ENCODE measurements around the gene ZNF254. TPM values are rescaled to one million over a fixed set of nuclear protein-coding genes. Genes with fewer than 3 reads are reported as not detected.

Gene ZNF254
- total RNA-seq: 10.2 TPM
- long read RNA-seq, partial matches to known transcripts: 1 of 8 reads
- long read RNA-seq, other reads (novel, unspliced or antisense): 6 of 8 reads

GRCh38 chr19:24086974-24087595 lies at the start of gene ZNF254:
TSS of gene ZNF254 (plus strand) at chr19:24087187. CDS start at chr19:24087308, 121 bp downstream.
- DNase-seq (ENCODE audit: low spot score): peak; percentile 91

- DNase-seq (ENCODE audit: low spot score): no peak
These were observed 46.4 kb upstream of the ZNF254 start for GRCh38 chr19:24040621-24041020.

GRCh38 chr19:24041326-24041725 lies 45.7 kb upstream of the ZNF254 start:
- peak; percentile 37 for DNase-seq (ENCODE audit: low spot score)

- no peak for DNase-seq (ENCODE audit: low spot score)
These were observed 40.4 kb upstream of the ZNF254 start for GRCh38 chr19:24046550-24046949.

DNA sequence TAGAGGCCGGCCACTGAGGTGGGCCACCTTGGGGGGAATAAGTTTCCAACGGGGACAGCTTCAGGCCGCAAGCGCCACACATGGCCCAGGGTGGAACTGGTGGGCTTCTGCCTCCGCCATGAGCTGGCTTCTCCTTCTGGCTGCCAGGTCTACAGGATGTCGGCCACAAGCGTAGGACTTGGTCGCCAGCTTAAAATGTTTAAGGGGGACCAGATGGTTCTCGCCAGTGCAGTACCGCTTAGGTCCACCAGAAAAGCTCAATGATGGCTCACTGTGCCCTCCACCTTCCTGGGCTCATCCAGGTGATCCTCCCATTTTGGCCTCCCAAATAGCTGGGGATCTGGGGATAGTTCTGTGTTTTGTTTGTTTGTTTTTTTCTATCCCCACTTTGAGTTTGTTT lies 38.7 kb upstream of the ZNF254 start:
- DNase-seq (ENCODE audit: low spot score): peak; percentile 62

- no peak for DNase-seq (ENCODE audit: low spot score)
These were observed 37.5 kb upstream of the ZNF254 start for GRCh38 chr19:24049537-24049936.

- DNase-seq (ENCODE audit: low spot score): no peak
These were observed 35.5 kb upstream of the ZNF254 start for GRCh38 chr19:24051516-24051915.

GRCh38 chr19:24052811-24053210 lies 34.2 kb upstream of the ZNF254 start:
- DNase-seq (ENCODE audit: low spot score): no peak

DNA sequence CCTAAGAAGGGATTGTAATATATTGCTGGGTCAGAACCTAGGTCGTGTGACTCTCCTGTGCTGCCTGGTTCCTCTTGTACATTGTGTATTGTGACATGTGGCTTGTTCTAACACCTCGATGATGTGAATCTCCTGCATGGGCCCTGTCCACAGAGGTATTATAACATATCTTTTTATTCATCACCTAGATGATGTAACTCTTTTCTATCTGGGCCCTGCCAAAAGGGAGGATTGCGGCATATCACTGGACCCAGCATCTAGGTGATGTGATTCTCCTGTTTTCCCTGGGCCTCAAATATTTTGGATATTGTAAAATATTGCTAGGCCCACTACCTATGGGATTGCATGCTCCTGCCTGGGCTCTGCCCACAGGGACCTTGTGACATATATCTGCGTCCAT lies 33.4 kb upstream of the ZNF254 start:
- no peak for DNase-seq (ENCODE audit: low spot score)

GRCh38 chr19:24054044-24054935 lies 32.7 kb upstream of the ZNF254 start:
- no peak for DNase-seq (ENCODE audit: low spot score)

- DNase-seq (ENCODE audit: low spot score): no peak
These were observed 31.4 kb upstream of the ZNF254 start for GRCh38 chr19:24055548-24055947.

GRCh38 chr19:24057144-24057543 lies 29.8 kb upstream of the ZNF254 start:
- DNase-seq (ENCODE audit: low spot score): no peak

DNA sequence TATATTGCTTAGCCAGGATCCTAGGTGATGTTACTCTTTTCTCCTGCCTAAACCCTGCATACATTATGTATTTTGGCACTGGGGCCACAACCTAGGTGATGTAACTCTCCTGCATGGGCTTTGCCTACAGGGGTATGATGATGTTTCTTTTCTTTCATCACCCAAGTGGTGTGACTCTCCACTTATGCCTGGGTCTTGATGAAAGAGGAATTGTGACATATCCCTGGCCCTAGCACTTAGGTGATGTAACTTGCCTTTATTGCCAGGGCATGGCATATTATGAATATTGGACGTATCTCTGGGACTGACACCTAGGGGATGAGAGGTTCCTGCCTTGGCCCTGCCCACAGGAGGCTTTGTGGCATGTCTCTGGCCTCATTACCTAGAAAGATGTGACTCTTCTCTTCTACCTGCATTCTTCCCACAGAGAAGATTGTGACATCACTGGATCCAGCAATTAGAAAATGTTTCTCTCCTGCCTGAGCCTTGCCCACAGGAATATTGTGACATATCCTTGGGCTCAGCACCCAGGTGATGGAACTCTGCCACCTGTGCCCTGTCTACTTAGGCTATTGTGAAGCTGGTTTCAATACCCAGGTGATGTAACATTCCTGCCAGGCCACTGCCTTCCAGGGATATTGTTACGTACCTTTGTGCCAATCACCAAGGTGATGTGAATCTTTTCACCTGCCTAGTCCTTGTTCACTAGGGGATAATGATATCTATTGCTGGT lies 27.3 kb upstream of the ZNF254 start:
- DNase-seq (ENCODE audit: low spot score): no peak

DNA sequence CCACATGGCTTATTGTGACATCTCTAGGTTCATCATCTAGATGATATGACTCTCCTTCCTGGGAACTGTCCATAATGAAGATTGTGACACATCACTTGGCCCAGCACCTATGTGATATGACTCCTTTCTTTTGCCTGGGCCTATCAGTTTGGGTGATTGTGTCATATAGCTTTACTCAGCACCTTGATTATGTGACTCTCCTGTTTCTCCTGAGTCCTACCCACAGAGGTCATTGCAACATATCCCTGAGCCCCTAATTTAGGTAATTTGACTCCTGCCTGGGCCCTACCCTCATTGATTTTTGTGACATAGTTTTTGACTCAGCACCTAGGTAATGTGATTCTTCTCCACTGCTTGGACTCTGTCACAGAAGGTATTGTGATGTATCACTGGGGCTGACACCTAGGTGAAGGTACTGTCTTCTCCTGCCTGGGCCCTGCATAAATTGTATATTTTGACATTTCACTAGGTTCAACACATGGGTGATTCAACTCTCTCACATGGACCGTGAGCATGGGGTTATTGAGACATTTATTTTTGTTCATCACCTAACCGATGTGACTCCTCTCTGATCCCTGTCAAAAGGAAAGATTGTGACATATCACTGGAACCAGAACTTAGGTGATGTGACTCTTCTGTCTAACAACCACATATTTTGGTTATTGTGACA lies 26.2 kb upstream of the ZNF254 start:
- no peak for DNase-seq (ENCODE audit: low spot score)

DNA sequence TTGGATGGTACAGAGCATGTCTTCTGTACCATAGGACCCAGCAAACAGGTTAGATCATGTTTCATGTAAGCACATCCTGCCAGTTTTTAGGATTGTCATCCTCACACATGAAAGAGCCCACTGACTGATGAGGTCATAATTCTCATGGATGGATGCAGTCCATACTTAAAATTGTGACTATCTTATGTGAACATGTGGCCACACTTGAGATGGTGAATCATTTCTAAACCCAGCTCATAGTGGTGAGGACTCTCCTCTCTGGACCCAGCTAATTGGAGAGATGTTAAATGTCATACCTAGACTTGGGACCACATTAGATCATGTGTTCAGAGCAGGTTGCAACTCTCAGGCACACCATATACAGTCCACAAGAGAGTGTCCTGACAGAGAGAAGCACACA lies 24.8 kb upstream of the ZNF254 start:
- no peak for DNase-seq (ENCODE audit: low spot score)

GRCh38 chr19:24063295-24063694 lies 23.7 kb upstream of the ZNF254 start:
- no peak for DNase-seq (ENCODE audit: low spot score)

DNA sequence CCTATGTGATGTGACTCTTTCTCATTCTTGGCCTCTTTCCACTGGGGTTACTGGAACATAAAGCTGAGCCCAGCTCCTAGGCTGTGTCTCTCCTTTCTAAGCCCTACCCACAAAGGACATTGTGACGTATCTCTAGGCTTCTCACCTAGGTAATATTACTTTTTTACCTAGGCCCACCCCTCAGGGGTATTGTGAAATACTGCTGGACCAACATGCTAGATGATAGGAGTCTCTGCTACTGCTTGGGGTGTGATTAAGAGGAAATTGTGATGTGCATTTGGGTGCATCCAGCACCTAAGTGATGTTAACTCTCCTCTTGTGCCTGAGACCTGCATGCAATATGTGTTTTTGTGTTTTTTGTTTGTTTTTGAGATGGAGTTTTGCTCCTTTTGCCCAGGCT lies 22.8 kb upstream of the ZNF254 start:
- no peak for DNase-seq (ENCODE audit: low spot score)

- DNase-seq (ENCODE audit: low spot score): no peak
These were observed 21.7 kb upstream of the ZNF254 start for GRCh38 chr19:24065243-24065642.

DNA sequence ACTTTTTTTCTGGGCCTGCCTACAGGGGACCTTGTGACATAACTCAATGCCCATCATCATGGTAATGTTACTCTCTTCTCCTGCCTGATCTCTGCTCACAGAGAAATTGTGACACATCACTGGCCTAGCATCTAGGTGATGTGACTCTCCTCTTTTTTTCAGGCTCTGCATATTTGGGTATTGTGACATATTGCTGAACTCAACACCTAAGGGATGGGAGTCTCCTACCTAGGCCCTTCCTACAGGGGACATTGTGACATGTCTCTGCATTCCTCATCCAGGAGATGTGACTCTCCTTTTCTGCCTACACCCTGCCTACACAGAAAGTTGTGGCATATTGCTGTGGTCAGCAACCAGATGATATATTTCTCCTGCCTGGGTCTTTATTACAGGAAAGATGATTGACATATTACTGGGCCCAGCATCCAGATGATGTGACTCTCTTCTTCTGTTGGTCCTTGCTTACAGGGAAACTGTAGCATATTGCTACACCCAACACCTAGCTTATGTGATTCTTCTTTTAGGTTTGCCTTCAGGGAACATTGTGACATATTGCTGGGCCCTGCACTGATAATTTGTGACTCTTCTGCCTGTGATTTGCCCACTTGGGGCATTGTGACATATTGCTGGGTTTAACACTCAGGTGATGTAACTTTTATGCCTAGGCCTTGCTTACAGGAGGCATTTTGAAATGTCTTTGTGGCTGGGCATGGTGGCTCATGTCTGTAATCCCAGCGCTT lies 21.0 kb upstream of the ZNF254 start:
- no peak for DNase-seq (ENCODE audit: low spot score)

- DNase-seq (ENCODE audit: low spot score): no peak
These were observed 16.9 kb upstream of the ZNF254 start for GRCh38 chr19:24069905-24070657.
